ENCODE results near the gene FASN.
"Not testable (repeated sequence)": the region's sequence is repeated elsewhere in the genome, so short reads cannot be mapped to it uniquely, and the experiment has no call there.

Gene FASN

GRCh38 chr17:82046903-82047302 is 51.1 kb downstream of the FASN start:
- DNase-seq (ENCODE audit: low read depth): no peak
- no peak overlapping the region for H3K4me3 ChIP-seq (ENCODE audit: low read depth, low read length)
- TF ChIP-seq, protein P1, sequence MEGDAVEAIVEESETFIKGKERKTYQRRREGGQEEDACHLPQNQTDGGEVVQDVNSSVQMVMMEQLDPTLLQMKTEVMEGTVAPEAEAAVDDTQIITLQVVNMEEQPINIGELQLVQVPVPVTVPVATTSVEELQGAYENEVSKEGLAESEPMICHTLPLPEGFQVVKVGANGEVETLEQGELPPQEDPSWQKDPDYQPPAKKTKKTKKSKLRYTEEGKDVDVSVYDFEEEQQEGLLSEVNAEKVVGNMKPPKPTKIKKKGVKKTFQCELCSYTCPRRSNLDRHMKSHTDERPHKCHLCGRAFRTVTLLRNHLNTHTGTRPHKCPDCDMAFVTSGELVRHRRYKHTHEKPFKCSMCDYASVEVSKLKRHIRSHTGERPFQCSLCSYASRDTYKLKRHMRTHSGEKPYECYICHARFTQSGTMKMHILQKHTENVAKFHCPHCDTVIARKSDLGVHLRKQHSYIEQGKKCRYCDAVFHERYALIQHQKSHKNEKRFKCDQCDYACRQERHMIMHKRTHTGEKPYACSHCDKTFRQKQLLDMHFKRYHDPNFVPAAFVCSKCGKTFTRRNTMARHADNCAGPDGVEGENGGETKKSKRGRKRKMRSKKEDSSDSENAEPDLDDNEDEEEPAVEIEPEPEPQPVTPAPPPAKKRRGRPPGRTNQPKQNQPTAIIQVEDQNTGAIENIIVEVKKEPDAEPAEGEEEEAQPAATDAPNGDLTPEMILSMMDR (IDR thresholded peaks at IDR 0.05; ENCODE audit: low read depth, low read length, missing control alignments): no peak
- in situ Hi-C loops (cut with HindIII; ENCODE audit: low sequenced_read_pairs): no loop called here

GRCh38 chr17:82045936-82046484 is 52.0 kb downstream of the FASN start:
- in situ Hi-C loops (cut with HindIII; ENCODE audit: low sequenced_read_pairs): no loop called here
- no peak overlapping the region for H3K4me3 ChIP-seq (ENCODE audit: low read depth, low read length)
- no peak for DNase-seq (ENCODE audit: low read depth)
- TF ChIP-seq, protein P1 (IDR thresholded peaks at IDR 0.05; ENCODE audit: low read depth, low read length, missing control alignments): no peak

- in situ Hi-C loops (cut with HindIII; ENCODE audit: low sequenced_read_pairs): no loop called here
- H3K4me3 ChIP-seq (ENCODE audit: low read depth, low read length): no peak overlapping the region
- no peak for DNase-seq (ENCODE audit: low read depth)
- TF ChIP-seq, protein P1 (IDR thresholded peaks at IDR 0.05; ENCODE audit: low read depth, low read length, missing control alignments): no peak
Measured at GRCh38 chr17:82043507-82043906, 54.5 kb downstream of the FASN start.

- DNase-seq (ENCODE audit: low read depth): no peak
- TF ChIP-seq, protein P1 (IDR thresholded peaks at IDR 0.05; ENCODE audit: low read depth, low read length, missing control alignments): no peak
- no peak overlapping the region for H3K4me3 ChIP-seq (ENCODE audit: low read depth, low read length)
- in situ Hi-C loops (cut with HindIII; ENCODE audit: low sequenced_read_pairs): no loop called here
Measured at GRCh38 chr17:82042649-82043048, 55.4 kb downstream of the FASN start.

- DNase-seq (ENCODE audit: low read depth): no peak
- no peak overlapping the region for H3K4me3 ChIP-seq (ENCODE audit: low read depth, low read length)
- TF ChIP-seq, protein P1 (IDR thresholded peaks at IDR 0.05; ENCODE audit: low read depth, low read length, missing control alignments): no peak
- in situ Hi-C loops (cut with HindIII; ENCODE audit: low sequenced_read_pairs): no loop called here
Measured at GRCh38 chr17:82041144-82041814, 56.8 kb downstream of the FASN start.

- no peak overlapping the region for H3K4me3 ChIP-seq (ENCODE audit: low read depth, low read length)
- in situ Hi-C loops (cut with HindIII; ENCODE audit: low sequenced_read_pairs): loop anchor here (10.0 kb wide), 2 partner anchors 65 to 95 kb away; partner anchors contain the start of gene ASPSCR1
- TF ChIP-seq, protein P1 (IDR thresholded peaks at IDR 0.05; ENCODE audit: low read depth, low read length, missing control alignments): no peak
- no peak for DNase-seq (ENCODE audit: low read depth)
Measured at GRCh38 chr17:82039695-82040299, 58.2 kb downstream of the FASN start.

- not testable (repeated sequence) for H3K4me3 ChIP-seq (ENCODE audit: low read depth, low read length); DNase-seq (ENCODE audit: low read depth)
- in situ Hi-C loops (cut with HindIII; ENCODE audit: low sequenced_read_pairs): loop anchor here (10.0 kb wide), 2 partner anchors 64 to 96 kb away; partner anchors contain the start of gene ASPSCR1
Measured at GRCh38 chr17:82038796-82039409, 59.1 kb downstream of the FASN start.
